Activated CD8-positive, alpha-beta memory T cell treated with anti-CD3 and anti-CD28 coated beads for 36 hours (primary cell): Measurements from ENCODE around the gene S1PR5. TPM values are rescaled to one million over a fixed set of nuclear protein-coding genes. Genes with fewer than 3 reads are reported as not detected.

ENCODE experiments used
- CTCF ChIA-PET: fragments of 350-600 bp; sonication (Branson Sonifier 250); formaldehyde crosslinking; loops from one replicate; lab custom pipeline; 2021; ENCODE audit warnings: antibody characterized with exemption; lab: Charles Lee
- POLR2A ChIA-PET: fragments of 350-600 bp; sonication (Branson Sonifier 250); formaldehyde crosslinking; loops from one replicate; lab custom pipeline; 2021; ENCODE audit warnings: antibody characterized with exemption; lab: Charles Lee
- total RNA-seq, 2 experiments: library from RNA; stranded (reverse); gene quantifications; one replicate each; pipeline ENCODE4 v1.2.3, GENCODE V29; 2021

S1PR5 gene
- total RNA-seq, 2 experiments from 2014 or later, result 0.46 to 1.1 TPM

GRCh38 chr19:10523135-10523636, 5.9 kb upstream of the S1PR5 start:
- CTCF ChIA-PET, result interaction anchor here (0.8 kb wide), 2 partner anchors 38 to 58 kb away, joined by 3 read pairs; no protein-coding TSS in a partner anchor
- POLR2A ChIA-PET, result no interaction called here

DNA sequence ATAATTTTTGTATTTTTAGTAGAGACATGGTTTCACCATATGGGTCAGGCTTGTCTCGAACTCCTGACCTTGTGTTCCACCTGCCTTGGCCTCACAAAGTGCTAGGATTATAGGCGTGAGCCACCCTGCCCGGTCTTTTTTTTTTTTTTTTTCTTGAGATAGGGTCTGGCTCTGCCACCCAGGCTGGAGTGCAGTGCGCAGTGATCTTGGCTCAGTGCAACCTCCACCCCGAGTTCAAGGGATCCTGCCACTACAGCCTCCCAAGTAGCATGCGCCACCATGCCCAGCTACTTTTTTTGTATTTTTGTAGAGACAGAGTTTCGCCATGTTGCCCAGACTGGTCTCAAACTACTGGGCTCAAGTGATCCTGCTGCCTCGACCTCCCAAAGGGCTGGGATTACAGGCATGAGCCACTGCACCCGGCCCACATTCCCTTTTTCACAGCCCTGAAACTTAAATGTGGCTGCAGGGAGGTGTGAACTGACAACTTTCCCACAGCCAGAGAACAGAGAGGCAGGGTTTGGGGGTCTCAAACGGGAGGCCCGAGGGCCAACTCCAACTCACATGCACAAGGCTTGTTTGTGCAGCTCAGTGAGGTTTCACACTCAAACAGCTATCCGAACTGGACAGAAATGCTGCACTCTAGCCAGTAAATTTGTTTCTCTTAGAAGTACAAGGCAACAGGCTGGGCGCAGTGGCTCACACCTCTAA, 4.4 kb upstream of the S1PR5 start:
- CTCF ChIA-PET, result interaction anchor here (0.6 kb wide), 1 partner anchor 26 kb away, joined by 3 read pairs; no protein-coding TSS in a partner anchor
- POLR2A ChIA-PET, result interaction anchor here (0.6 kb wide), 1 partner anchor 93 kb away, joined by 4 read pairs; no protein-coding TSS in a partner anchor

GRCh38 chr19:10520652-10521318, 3.5 kb upstream of the S1PR5 start:
- ChIA-PET CTCF (interaction anchor here (0.6 to 1.1 kb wide), 4 partner anchors 11 to 60 kb away, joined by 3 to 4 read pairs (median 3); no protein-coding TSS in a partner anchor), POLR2A (interaction anchor here (0.6 kb wide), 1 partner anchor 92 kb away, joined by 4 read pairs; no protein-coding TSS in a partner anchor)

GRCh38 chr19:10519421-10519820, 2.2 kb upstream of the S1PR5 start:
- ChIA-PET CTCF (interaction anchor here (1.1 kb wide), 1 partner anchor 62 kb away, joined by 3 read pairs; no protein-coding TSS in a partner anchor), POLR2A (no interaction called here)

DNA sequence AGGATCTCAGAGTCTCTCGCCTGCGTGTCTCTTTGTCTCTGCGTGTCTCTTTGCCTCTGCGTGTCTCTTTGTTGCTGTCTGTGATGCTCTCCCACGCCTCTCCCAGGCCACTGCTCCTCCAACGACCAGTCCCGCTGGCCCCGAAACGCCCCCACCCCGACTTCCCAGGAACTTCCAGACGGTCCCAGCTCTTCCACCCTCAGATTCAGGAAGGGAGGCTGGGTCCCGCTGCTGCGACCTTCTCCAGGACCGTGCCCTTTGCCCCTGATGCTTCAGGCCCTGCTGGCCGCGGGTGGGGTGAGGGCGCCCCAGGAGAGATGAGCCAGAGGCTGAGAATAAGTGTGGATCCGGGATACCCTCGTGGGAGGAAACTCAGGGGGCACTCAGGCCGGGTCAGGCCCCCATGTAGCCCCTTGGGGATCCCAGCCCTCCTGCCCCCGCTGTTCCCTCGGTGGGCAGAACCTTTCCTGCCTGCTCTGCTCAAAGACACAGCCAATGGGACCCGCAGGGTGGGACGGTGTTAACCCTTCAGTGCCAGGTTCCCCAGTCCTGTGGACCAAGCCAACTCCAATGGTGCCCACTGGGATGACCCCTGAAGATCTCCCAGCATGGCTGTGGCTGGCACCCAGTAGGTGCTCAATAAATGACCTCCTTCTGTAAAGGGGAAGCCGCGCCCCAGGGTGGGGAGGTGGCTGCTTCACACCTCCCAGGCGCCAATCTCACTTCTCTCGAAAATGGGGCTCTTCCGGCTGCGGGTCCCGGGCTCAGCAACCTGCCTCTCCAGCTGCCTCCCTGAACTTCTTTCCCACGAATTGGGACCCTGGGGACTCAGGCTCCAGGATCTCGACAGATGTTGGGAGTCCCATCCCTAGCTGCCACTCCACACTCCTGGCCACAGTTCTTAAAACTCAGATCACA, 1.5 kb upstream of the S1PR5 start:
- POLR2A ChIA-PET, result no interaction called here

GRCh38 chr19:10517760-10518443, 655 bp upstream of the S1PR5 start:
- ChIA-PET POLR2A (no interaction called here), CTCF (interaction anchor here (0.9 to 1.7 kb wide), 5 partner anchors 10 to 182 kb away, joined by 3 to 6 read pairs (median 3); no protein-coding TSS in a partner anchor)

More for the DNA sequence above, 1.5 kb upstream of the S1PR5 start:
- CTCF ChIA-PET, result interaction anchor here (0.9 to 1.3 kb wide), 2 partner anchors 23 to 181 kb away, joined by 3 read pairs; no protein-coding TSS in a partner anchor

- ChIA-PET CTCF (interaction anchor here (1.0 to 1.7 kb wide), 7 partner anchors 9 to 130 kb away, joined by 3 to 8 read pairs (median 5); no protein-coding TSS in a partner anchor), POLR2A (interaction anchor here (1.5 kb wide), 1 partner anchor 36 kb away, joined by 4 read pairs; no protein-coding TSS in a partner anchor)
These were observed 468 bp downstream of the S1PR5 start for GRCh38 chr19:10516671-10517286.

GRCh38 chr19:10516064-10516385, 1.2 kb downstream of the S1PR5 start:
- POLR2A ChIA-PET, result interaction anchor here (1.5 kb wide), 1 partner anchor 37 kb away, joined by 4 read pairs; no protein-coding TSS in a partner anchor
- CTCF ChIA-PET, result interaction anchor here (1.0 to 1.6 kb wide), 5 partner anchors 11 to 130 kb away, joined by 3 to 8 read pairs (median 4); no protein-coding TSS in a partner anchor

DNA sequence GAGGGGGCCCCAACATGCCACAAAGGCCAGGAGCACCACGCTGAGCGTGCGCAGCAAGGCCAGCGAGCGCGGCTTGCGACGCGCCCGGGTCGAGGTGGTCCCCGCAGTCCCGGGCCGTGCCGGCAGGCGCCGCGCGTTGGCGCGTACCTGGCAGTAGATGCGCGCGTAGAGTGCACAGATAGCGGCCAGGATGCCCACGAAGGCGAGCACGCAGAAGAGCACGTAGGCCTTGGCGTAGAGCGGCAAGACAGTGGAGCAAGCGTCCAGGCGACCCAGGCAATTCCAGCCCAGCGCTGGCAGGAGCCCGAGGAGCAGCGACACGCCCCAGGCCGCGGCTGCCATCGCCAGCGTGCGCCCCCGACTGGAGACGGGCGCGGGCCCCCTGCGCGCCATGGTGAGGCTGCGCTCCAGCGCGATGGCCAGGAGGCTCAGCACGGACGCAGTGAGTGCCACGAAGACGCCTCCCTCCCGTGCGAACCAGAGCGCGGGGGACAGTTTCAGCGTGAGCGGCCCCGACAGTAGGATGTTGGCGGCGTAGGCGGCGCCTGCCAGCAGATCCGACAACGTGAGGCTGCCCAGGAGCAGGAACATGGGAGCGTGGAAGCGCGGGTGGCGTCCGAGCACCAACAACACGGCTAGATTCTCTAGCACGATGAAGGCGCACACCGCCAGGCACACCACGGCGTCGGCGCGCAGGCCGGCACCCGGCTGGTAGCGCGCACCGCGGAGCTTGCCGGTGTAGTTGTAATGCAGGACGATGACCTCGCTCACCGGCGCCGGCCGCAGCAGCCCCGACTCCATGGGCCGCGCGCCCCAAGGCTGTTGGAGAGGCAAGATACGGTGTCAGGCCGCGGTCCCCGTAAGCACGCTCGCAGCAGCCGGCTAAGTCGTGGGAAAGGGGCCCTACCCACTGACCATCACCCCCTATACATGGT, 2.8 kb downstream of the S1PR5 start:
- POLR2A ChIA-PET, result interaction anchor here (0.6 kb wide), 1 partner anchor 129 kb away, joined by 6 read pairs; no protein-coding TSS in a partner anchor

DNA sequence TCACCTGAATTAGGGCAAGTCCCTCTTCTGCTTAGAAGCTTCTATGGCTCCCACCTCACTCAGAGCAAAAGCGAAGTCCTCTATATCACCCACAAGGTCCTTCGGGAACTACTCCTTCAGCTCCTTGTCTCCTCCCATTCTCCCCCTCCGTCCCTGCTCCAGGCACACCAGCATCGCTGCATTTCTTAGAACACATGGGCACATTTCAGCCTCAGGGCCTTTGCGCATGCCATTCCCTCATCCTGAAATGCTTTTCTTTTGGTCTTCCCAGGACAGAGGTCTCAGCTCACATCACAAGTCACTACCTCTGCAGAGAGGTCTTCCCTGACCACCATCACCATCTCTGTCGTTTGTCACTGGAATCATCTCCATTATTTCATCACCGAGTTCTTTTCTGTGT, 4.0 kb downstream of the S1PR5 start:
- ChIA-PET CTCF (interaction anchor here (1.0 to 1.7 kb wide), 6 partner anchors 28 to 89 kb away, joined by 3 to 5 read pairs (median 4); no protein-coding TSS in a partner anchor), POLR2A (no interaction called here)

More for the DNA sequence above, 2.8 kb downstream of the S1PR5 start:
- CTCF ChIA-PET, result no interaction called here

GRCh38 chr19:10510301-10510802, 6.9 kb downstream of the S1PR5 start:
- ChIA-PET POLR2A (interaction anchor here (0.6 kb wide), 1 partner anchor 189 kb away, joined by 4 read pairs; no protein-coding TSS in a partner anchor), CTCF (interaction anchor here (0.6 to 1.5 kb wide), 5 partner anchors 10 to 189 kb away, joined by 3 read pairs; no protein-coding TSS in a partner anchor)

- POLR2A ChIA-PET, result no interaction called here
- CTCF ChIA-PET, result interaction anchor here (1.0 to 2.4 kb wide), 7 partner anchors 12 to 190 kb away, joined by 3 to 13 read pairs (median 4); partner anchors contain the start of gene CDC37
These were observed 8.5 kb downstream of the S1PR5 start for GRCh38 chr19:10508707-10509106.

DNA sequence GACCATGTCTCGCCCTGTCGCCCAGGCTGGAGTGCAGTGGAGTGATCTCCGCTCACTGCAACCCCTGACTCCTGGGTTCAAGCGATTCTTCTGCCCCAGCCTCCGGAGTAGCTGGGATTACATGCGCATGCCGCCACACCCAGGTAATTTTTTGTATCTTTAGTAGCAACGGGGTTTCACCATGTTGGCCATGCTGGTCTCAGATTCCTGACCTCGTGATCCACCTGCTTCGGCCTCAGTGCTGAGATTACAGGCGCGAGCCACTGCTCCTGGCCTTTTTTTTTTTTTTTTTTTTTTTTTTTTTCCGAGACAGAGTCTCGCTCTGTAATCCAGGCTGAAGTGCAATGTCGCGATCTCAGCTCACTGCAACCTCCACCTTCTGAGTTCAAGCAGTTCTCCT, 9.2 kb downstream of the S1PR5 start:
- CTCF ChIA-PET, result interaction anchor here (0.6 to 2.4 kb wide), 11 partner anchors 9 to 191 kb away, joined by 3 to 13 read pairs (median 4); partner anchors contain the start of genes CDC37 and S1PR5
- POLR2A ChIA-PET, result interaction anchor here (0.7 kb wide), 1 partner anchor 34 kb away, joined by 13 read pairs; no protein-coding TSS in a partner anchor

GRCh38 chr19:10505583-10506229, 11.5 kb downstream of the S1PR5 start:
- ChIA-PET POLR2A (interaction anchor here (0.5 kb wide), 1 partner anchor 77 kb away, joined by 4 read pairs; no protein-coding TSS in a partner anchor), CTCF (interaction anchor here (0.6 to 1.8 kb wide), 15 partner anchors 11 to 94 kb away, joined by 3 to 7 read pairs (median 3); partner anchors contain the start of gene CDKN2D)
